ENCODE results near the gene OLIG1.
A peak's percentile ranks its signal among the peaks of the same experiment; 100 is the strongest.

Gene OLIG1

DNA sequence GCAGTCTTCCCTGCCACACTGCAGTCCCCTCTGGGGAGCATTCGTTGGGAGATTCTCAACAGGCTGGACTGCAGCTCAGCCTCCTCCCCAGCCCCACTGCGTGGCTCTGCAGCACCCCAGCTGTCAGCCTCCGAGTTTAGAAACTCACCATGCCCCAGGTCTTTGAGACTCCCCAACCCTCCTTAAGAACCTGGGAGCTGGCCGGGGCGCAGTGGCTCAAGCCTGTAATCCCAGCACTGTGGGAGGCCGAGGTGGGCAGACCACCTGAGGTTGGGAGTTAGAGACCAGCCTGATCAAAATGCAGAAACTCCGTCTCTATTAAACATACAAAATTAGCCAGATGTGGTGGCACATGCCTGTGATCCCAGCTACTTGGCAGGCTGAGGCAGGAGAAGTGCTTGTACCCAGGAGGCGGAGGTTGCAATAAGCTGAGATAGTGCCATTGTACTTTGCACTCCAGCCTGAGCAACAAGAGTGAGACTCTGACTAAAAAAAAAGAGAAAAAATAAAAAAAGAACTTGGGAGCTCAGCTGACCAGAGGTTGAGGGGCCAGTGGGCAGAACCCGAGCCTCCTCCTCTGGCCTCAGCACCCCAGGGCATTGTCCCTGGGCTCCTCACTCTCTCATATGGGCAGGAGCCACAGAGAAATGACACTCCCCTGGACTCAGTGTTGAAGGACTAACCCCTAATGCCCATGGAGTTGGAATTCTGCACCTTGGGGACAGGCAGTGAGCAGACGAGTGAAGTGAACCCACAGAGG, 38.6 kb upstream of the OLIG1 start:
- no peak for DNase-seq (ENCODE audit: low spot score)

DNA sequence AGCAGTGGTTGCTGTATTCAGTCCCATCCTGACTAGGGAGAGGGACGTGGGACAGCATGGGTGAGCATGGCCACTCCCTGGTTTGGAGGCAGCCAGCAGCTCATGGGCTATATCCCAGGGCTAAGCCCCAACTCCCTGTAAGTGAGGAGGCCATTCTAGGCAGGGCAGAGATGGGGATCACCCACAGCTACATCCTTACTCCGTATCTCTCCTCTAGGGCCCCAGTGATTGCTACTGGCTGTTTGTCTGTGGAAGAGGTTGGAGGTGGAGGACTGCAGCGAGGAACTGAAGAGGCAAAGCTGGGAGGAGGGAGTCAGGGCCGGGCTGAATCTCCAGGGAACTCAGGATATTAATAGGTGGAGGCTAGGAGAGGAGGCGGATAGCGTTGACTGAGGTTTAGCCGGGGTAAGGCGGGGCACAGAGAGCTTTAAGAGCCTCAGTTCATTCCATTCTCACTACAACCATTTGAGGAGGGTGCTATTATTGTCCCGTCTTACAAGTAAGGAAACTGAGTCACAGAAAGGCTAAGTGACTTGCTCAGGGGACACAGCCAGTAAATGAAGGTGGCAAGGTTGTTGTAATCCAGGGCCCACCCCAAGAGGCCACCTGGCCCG, 37.4 kb upstream of the OLIG1 start:
- no peak for DNase-seq (ENCODE audit: low spot score)

DNA sequence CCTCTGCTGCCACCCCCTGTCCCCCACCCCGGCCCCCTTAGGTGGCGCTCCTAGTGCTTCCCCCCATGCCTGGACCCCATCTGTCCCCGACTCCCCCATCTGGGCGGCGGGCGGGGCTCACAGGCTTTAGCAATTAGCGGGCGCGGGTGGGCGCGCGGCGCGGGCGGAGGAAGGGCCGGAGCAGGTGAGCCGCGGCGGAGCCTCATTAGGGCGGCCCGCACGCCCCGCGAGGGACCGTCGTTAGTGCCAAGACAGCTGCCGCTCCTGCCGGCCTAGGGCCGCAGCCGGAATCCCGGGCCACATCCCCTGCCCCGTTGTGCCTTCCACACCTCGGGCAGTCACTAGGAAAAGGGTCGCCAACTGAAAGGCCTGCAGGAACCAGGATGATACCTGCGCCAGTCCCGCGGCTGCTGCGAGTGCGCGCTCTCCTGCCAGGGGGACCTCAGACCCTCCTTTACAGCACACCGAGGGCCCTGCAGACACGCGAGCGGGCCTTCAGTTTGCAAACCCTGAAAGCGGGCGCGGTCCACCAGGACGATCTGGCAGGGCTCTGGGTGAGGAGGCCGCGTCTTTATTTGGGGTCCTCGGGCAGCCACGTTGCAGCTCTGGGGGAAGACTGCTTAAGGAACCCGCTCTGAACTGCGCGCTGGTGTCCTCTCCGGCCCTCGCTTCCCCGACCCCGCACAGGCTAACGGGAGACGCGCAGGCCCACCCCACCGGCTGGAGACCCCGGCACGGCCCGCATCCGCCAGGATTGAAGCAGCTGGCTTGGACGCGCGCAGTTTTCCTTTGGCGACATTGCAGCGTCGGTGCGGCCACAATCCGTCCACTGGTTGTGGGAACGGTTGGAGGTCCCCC, 36.6 kb upstream of the OLIG1 start:
- no peak for DNase-seq (ENCODE audit: low spot score)

DNA sequence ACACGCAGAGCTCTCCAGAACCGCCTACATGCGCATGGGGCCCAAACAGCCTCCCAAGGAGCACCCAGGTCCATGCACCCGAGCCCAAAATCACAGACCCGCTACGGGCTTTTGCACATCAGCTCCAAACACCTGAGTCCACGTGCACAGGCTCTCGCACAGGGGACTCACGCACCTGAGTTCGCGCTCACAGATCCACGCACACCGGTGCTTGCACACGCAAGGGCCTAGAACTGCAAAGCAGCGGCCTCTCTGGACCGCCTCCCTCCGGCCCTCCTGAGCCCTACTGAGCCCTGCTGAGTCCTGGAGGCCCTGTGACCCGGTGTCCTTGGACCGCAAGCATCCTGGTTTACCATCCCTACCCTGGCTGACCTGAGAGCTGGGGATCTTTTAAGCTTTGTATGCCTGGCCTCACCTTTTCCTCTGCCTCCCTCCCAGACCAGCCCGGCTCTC, 36.0 kb upstream of the OLIG1 start:
- no peak for DNase-seq (ENCODE audit: low spot score)

DNA sequence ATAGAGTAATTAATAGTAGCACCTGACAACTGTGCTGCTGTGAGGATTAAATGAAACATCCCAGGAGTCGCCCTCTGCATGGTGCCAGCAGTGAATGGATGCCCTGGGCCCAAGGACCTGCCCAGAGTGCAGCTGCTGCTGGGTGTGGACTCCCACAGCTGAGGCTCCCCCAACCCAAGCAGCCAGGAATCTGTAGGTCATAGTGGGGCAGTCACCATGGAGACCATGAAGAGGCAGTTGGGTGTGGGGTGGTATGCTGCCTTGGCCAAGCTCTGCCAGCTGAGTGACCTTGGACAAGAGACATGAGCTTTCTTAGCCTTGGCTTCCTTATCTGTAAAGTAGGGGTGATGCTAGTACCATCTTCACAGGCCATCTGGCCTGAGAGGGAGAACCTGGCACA, 34.8 kb upstream of the OLIG1 start:
- DNase-seq (ENCODE audit: low spot score): no peak

DNA sequence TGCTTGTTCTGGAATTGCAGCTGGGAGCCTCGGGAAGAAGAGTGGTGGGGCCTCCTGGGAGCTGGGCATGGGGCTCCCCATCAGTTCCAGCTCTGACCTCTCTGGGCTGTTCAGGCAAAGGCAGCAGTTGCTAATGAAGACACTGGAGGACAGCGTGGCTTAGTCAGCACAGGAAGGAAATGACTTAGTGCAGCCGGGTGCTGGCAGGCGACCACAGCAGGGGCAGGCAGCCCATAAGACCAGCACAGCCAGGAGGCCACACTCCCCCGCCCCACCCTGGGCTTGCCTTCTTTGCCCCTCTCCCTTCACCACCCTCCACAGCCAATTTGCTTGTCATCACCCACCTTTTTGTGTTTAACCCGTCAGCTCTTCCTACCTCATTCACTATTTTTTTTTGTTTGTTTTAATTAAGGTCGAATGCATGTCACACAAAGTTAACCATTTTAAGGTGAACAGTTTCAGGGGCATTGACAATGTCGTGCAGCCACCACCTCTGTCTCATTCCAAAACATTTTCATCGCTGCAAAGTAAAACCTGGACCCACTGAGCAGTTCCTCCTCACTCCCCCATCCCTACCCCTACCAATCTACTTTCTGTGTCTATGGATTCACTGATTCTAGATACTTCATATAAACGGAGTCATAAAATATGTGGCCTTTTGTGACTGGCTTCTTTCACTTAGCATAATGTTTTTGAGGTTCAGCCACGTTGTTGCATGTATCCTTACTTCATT, 33.3 kb upstream of the OLIG1 start:
- peak; percentile 67 for DNase-seq (ENCODE audit: low spot score)

DNA sequence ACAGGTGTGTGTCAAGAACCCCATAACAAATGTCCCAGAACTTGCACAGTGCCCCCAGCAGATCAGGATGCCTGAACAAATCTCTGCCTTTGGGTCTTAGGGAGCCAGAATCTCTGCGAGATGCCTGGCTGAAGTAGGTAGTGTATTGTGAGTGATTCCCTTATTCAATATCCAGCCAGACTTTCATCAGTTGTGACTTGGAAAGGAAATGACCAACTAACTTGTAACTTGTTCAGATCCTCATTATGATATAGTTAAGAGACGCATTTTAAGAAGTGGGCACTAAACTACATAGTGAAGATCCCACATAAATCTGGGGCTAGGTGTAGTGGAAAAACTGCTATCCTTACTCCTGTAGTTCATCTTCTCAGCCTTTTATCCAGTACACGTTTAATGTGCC, 32.4 kb upstream of the OLIG1 start:
- DNase-seq (ENCODE audit: low spot score): no peak

DNA sequence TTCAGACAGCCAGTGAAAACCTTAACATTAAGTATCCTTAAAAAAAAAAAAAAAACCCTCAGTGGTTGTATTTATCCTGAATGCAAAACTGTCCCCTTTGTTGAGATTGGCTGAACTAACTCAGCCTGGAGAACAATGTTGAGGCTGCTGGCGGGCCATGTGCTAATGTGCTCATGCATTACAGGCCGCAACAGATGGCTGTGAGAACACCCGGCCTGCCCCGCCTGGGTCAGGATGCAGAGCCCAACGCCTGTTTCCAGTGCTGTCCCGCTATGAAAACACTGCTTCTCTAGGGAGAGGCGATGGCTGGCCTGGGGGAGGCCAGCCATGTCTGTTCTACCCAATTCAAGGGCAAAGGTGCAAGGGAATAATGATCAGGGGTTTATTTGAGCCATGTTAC, 30.4 kb upstream of the OLIG1 start:
- no peak for DNase-seq (ENCODE audit: low spot score)

DNA sequence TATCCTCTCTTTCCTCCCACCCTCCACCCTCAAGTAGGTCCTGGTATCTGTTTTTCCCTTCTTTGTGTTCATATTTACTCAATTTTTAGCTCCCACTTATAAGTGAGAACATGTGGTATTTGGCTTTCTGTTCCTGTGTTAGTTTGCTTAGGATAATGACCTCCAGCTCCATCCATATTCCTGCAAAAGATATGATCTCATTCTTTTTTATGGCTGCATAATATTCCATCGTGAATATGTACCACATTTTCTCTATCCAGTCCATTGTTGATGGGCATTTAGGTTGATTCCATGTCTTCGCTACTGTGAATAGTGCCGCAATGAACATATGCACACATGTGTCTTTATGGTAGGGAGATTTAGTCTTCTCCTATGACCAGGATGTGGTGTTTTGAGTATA, 29.7 kb upstream of the OLIG1 start:
- no peak for DNase-seq (ENCODE audit: low spot score)

DNA sequence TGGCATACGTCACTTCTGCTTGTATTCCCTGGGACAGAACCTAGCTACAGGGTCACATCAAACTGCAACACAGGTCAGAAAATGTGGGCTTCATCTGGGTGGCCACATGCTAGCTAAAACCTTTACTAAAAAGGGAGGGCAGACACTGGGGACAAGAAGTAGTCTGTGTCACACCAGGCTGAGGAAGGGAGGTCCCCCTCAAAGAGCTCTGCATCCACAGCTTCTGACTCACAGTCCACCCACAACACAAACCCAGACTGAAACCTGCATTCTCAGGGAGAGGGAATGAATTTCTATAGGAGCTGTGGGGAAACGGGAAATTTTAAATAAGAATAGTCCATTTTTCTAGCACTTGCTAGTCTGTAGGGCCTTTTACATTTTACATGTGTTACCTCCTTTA, 28.0 kb upstream of the OLIG1 start:
- no peak for DNase-seq (ENCODE audit: low spot score)

DNA sequence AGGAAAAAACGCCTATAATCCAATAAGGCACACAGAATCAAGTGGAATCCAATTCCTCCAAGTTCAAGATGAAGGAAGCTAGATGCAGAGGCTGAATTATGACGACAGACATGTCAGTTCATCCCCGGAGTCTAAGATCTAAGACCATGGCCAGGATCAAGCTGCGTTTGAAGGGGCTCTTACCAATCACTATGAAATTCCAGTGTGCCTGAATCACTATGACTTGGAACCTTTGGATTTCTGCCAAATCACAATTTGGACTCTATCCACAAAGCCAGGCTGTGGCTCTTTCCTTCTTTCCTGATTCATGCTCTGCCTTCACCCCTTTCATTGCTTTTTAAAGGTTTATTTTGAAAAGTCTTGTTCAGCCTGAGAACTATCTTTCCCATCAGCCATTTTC, 27.1 kb upstream of the OLIG1 start:
- peak; percentile 67 for DNase-seq (ENCODE audit: low spot score)

DNA sequence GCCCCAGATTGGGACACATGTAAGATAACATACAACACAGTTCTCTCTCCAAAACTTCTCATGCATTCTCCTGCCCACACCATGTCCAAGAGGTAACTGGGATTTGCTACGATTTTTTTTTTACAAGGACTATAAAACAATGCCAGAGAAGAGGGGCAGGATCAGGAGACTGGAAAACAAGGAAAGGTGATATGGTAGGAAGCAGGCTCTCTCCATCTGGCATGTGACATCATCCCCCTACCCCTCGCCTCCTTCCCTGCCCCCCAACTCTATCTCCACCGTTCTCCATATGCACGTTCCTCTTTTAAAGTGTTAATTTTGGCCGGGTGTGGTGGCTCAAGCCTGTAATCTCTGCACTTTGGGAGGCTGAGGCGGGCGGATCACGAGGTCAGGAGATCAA, 23.5 kb upstream of the OLIG1 start:
- no peak for DNase-seq (ENCODE audit: low spot score)

DNA sequence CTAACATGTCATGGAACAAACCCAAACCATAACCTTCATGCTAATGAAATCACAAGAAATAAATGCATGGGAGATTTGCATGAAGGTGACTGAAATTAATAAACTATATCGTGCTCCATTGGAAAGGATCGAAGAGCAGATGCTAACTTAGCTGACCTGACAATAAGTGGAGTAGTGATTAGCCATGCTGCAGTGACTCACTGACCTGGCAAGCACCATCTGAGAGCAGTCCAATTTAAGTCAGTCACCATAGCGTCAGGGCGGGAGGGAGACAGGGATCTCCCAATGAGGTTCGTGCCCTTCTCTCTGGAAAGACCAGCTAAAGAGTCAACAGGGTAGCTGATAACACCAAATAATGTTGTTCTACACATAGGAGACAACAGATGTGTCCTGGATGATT, 22.7 kb upstream of the OLIG1 start:
- DNase-seq (ENCODE audit: low spot score): peak; percentile 80

DNA sequence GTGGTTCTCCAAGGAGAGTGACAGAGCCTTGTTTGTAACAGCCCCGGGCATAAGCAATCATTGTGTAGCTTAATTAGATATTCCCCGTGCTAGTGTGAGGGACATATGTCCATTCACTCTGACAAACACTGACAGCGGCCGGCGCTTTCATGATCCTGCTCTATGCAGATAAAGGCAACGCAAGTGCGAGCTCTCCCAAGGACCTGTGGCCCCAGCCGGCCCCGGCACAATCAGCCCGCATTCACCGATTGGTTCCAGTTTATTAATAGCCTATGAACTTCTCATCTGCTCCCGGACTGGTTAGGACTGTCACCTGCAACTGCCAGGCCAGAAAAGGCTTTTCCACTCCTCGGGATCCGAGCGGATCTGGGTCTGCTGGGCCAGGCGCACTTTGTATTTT, 18.0 kb upstream of the OLIG1 start:
- no peak for DNase-seq (ENCODE audit: low spot score)

DNA sequence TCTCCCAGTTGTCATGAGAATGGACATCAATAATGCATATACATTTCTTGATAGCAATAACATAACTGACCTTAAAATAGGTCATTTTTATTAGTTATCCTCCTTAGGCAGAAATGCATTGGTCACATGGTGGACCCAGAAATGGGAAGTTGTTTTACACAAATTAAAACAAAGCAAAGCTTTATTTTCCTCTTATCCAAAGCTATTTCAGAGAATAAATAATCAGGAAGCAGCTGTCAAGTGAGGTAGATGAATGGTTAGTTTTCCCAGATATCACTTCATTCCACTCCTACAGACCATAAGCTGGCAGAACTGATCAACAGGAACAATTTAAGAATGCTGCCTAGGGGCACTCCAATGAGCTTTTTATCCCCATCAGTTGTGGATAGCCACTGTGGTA, 16.0 kb upstream of the OLIG1 start:
- DNase-seq (ENCODE audit: low spot score): no peak

DNA sequence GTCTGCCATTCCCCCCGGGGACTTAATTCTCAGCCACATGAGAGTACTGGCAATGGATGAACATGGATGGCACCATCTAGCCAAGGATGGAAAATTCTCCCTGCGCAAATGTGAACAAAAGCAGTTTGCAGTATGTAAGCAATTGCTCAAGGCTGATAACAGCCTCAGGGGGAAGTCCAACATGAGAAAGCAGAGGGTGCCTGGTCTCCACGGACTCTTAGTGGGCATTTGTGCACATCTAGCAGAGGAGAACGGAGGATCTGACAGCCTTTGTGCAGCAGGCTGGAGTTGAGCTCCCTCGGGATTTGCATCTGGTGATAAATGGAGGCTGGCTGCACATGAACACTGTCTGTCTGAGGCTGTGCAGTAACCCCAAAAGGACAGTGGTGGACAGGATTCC, 13.9 kb upstream of the OLIG1 start:
- DNase-seq (ENCODE audit: low spot score): no peak

DNA sequence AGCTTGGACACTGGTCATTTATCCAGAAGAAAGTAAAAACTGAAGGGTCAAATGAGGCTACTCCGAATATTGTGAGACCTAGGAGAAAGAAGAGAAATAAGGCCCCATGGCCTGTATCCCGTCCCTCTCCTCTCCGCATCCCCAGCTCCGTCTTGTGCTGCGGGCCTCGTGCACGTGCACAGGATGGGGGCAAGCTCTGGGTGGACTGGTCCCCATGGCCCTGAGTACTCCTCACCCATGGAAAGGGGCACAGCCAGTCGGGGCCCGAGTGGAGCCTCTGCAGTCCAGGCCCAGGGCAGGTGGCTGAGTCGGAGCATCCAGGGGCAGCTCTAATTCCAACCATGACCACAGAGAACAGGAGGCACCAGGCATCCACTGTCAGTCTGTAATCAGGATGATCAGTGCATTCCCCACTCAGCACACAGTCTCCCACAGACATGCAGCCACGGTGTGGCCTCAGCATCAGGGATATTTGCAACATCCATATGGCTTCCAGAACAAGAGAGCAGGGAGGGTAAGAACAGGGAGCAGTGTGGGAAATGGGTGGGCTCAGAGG, 12.5 kb upstream of the OLIG1 start:
- DNase-seq (ENCODE audit: low spot score): no peak

DNA sequence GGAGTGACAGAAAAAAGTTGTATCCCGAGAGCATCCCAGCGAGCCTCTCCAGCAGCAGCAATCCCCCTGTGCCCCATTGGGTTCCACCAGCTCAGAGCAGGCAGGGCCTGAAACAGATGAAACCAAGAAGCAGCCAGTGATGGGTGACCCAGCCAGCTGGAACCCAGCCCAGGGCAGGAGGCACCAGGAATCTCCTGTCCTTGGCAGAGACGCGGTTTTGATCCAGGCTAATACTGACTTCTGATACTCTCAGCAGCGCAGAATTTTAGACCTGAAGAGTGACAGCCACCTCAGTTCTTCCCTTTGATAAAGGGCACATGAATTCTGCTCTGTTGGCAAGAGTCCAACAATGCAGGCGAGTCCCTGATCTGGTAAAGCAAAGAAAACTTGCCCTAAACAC, 11.4 kb upstream of the OLIG1 start:
- no peak for DNase-seq (ENCODE audit: low spot score)

DNA sequence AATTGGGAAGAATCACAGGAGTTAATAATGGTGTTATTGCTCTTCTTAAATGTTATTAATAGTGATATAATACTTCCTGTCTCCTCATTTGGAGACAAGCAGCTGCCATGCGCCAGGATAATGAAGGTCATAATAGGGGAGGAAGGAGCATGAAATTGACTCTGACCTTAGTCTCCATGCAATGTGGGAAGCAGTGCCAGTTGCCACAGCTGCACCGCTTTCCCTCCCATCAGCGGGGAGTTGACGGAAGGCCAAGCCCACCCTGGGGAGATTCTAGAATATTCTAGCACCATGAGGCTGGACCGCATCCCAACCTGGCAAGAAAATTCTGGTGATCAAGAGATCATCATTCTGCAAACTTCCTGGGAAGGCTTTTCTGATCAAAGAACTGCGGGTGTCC, 11.0 kb upstream of the OLIG1 start:
- no peak for DNase-seq (ENCODE audit: low spot score)

DNA sequence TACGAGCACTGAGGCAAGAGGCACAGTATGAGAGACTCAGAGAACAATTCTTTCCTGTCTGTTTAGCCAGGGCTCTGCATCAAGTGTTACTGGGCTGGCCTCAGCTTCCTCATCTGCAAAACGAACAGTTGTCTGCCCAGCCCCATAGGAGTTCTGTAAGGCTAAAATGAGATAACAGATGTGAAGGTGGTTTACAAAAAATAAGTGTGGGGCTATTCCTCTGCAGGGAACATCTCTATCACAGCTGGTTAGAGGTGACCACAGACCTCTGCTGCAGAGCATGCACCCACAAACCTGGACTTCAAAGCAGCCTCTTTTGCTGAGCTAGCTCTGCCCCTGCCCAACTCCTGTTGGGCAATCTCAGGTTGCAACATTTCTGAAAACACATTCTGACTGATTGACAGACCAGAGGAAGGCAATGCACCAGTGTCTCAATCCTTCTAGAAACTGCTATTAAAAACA, 10.5 kb upstream of the OLIG1 start:
- no peak for DNase-seq (ENCODE audit: low spot score)

DNA sequence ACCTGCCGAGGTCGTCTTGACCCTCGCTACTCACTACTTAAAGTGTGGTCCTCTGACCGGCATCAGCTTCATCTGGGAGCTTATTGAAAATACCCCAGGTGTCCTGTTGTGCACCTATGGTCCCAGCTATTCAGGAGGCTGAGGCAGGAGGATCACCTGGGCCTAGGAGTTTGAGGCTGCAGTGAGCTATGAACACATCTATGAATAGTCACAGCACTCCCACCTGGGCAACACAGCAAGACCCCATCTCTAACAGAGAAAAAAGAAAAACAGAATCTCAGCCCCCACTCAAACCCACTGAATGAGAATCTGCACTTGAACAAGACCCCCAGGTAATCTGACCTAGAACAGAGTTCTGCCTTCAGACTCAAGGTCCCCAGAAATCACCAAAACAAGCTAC, 8.7 kb upstream of the OLIG1 start:
- DNase-seq (ENCODE audit: low spot score): no peak

DNA sequence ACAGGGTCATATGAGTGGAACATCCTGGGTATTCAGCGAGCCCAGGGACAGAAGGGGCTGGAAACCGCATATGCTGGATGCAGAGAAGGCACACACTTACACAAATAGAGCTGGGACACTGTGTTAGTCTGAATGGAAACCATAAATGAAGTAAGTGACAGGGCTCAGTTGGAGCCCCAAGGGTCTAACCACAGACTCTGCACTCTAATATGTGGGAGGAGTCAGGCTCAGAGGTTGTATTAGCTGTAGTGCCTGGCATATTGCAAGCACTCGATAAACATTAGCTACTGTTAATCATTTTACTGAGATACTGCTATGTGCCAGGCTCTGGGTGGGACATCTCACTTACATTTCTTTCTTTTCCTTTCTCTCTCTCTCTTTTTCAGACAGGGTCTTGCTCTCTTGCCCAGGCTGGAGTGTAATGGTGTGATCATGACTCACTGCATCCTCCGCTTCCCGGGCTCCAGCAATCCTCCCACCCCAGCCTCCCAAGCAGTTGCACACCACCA, 6.5 kb upstream of the OLIG1 start:
- DNase-seq (ENCODE audit: low spot score): no peak

Measured in AG08395 (cell line).